ENCODE data around the gene NFKBIB. TPM values are rescaled to one million over a fixed set of nuclear protein-coding genes. Genes with fewer than 3 reads are reported as not detected.

Gene NFKBIB
- total RNA-seq, 1 donor from 2014 or later = 8.3 TPM

GRCh38 chr19:38929929-38930775 is 30.4 kb downstream of the NFKBIB start, which contains the start of gene SARS2:
SARS2 (minus strand) TSS chr19:38930763; CDS start chr19:38930736, 27 bp downstream.
- Histone ChIP-seq H3K4me3 (peak within 1 kb of the TSS; percentile 74), H3K27ac (peak within 1 kb of the TSS; percentile 91), H3K4me1 (peaks cover 9% of the 10 kb centered on the region), H3K9me3 (ENCODE audit: low read depth) (no peaks in the 10 kb centered on the region), H3K4me2 (peak within 1 kb of the TSS; percentile 93), H3F3A (ENCODE audit: low read depth) (no peaks in the 10 kb centered on the region), H3K27me3 (no peaks in the 10 kb centered on the region), H3K79me2 (ENCODE audit: low read depth) (peaks cover 48% of the 10 kb centered on the region), H2AFZ (replicated peaks) (peak within 1 kb of the TSS; percentile 97), H4K20me1 (ENCODE audit: low read depth) (no peaks in the 10 kb centered on the region), H3K36me3 (no peaks in the 10 kb centered on the region), H3K9ac (peak within 1 kb of the TSS; percentile 94)
- Mint-ChIP-seq H3K27ac (peak within 1 kb of the TSS; percentile 88), H3K9me3 (peaks cover 6% of the 10 kb centered on the region), H3K36me3 (peaks cover 11% of the 10 kb centered on the region), H3K4me1 (peaks cover 19% of the 10 kb centered on the region), H3K4me3 (peak within 1 kb of the TSS; percentile 97), H3K27me3 (ENCODE audit: insufficient read depth, low read depth) (peaks cover 2% of the 10 kb centered on the region)
- peak; percentile 100 for TF ChIP-seq CTCF (IDR thresholded peaks at IDR 0.05)
- TF ChIP-seq EZH2 (IDR thresholded peaks at IDR 0.05) = no peak
- no peak for TF ChIP-seq EZH2phosphoT487 (IDR thresholded peaks at IDR 0.05)
- peak; percentile 97 for DNase-seq (ENCODE audit: low spot score)

GRCh38 chr19:38930776-38931520 is 31.2 kb downstream of the NFKBIB start, which contains the start of gene MRPS12:
MRPS12 (plus strand) TSS chr19:38930944; CDS start chr19:38931295, 351 bp downstream.
- Histone ChIP-seq H3K4me3 (peak within 1 kb of the TSS; percentile 74), H3K9ac (peak within 1 kb of the TSS; percentile 94), H3K27ac (peak within 1 kb of the TSS; percentile 91), H3K4me2 (peak within 1 kb of the TSS; percentile 93), H4K20me1 (ENCODE audit: low read depth) (no peaks in the 10 kb centered on the region), H3K9me3 (ENCODE audit: low read depth) (no peaks in the 10 kb centered on the region), H2AFZ (replicated peaks) (peak within 1 kb of the TSS; percentile 97), H3K4me1 (peaks cover 9% of the 10 kb centered on the region), H3F3A (ENCODE audit: low read depth) (no peaks in the 10 kb centered on the region), H3K27me3 (no peaks in the 10 kb centered on the region), H3K79me2 (ENCODE audit: low read depth) (peaks cover 48% of the 10 kb centered on the region), H3K36me3 (no peaks in the 10 kb centered on the region)
- H3K9me3 Mint-ChIP-seq = peaks cover 6% of the 10 kb centered on the region
- peaks cover 2% of the 10 kb centered on the region for H3K27me3 Mint-ChIP-seq (ENCODE audit: insufficient read depth, low read depth)
- H3K36me3 Mint-ChIP-seq = peaks cover 18% of the 10 kb centered on the region
- H3K27ac Mint-ChIP-seq = peak within 1 kb of the TSS; percentile 88
- DNase-seq (ENCODE audit: low spot score) = peak; percentile 100
- TF ChIP-seq CTCF (IDR thresholded peaks at IDR 0.05) (no peak), EZH2phosphoT487 (IDR thresholded peaks at IDR 0.05) (no peak), EZH2 (IDR thresholded peaks at IDR 0.05) (no peak)
- H3K4me3 Mint-ChIP-seq = peak within 1 kb of the TSS; percentile 97
- H3K4me1 Mint-ChIP-seq = peaks cover 19% of the 10 kb centered on the region

GRCh38 chr19:38931521-38931793 is 31.7 kb downstream of the NFKBIB start:
- Histone ChIP-seq H4K20me1 (ENCODE audit: low read depth) (no peaks in the 10 kb centered on the region), H2AFZ (replicated peaks) (no peak overlapping the region), H3K36me3 (no peaks in the 10 kb centered on the region), H3K27ac (no peak overlapping the region), H3F3A (ENCODE audit: low read depth) (no peaks in the 10 kb centered on the region), H3K4me3 (peak overlapping the region; percentile 74), H3K9me3 (ENCODE audit: low read depth) (no peaks in the 10 kb centered on the region), H3K4me2 (peak overlapping the region; percentile 93), H3K79me2 (ENCODE audit: low read depth) (peaks cover 48% of the 10 kb centered on the region), H3K9ac (peak overlapping the region; percentile 74), H3K4me1 (peaks cover 9% of the 10 kb centered on the region), H3K27me3 (no peaks in the 10 kb centered on the region)
- TF ChIP-seq CTCF (IDR thresholded peaks at IDR 0.05) (no peak), EZH2phosphoT487 (IDR thresholded peaks at IDR 0.05) (no peak), EZH2 (IDR thresholded peaks at IDR 0.05) (no peak)
- Mint-ChIP-seq H3K4me3 (peak overlapping the region; percentile 97), H3K9me3 (peaks cover 6% of the 10 kb centered on the region), H3K27ac (no peak overlapping the region), H3K36me3 (peaks cover 18% of the 10 kb centered on the region), H3K27me3 (ENCODE audit: insufficient read depth, low read depth) (peaks cover 2% of the 10 kb centered on the region), H3K4me1 (peaks cover 19% of the 10 kb centered on the region)
- no peak for DNase-seq (ENCODE audit: low spot score)

Measured in neural progenitor cell (in vitro differentiated cells).